Activated naive CD8-positive, alpha-beta T cell treated with anti-CD3 and anti-CD28 coated beads, Interleukin-2, amount 10 ng/mL, durations not matched to agents 7 days and 5 days (primary cell): ENCODE data around the gene HCFC2. TPM values are rescaled to one million over a fixed set of nuclear protein-coding genes. Genes with fewer than 3 reads are reported as not detected.
A peak's percentile ranks its signal among the peaks of the same experiment; 100 is the strongest.

ENCODE experiments used
- ATAC-seq: fragments of 150-1000 bp; cut with Tn5 transposase; one replicate; pipeline ENCODE4 v1.10.0; 2021; ENCODE audit warnings: low read depth, moderate library complexity
- POLR2A ChIA-PET: fragments of 350-600 bp; sonication (Branson Sonifier 250); formaldehyde crosslinking; loops from one replicate; lab custom pipeline; 2021; ENCODE audit warnings: antibody characterized with exemption; lab: Charles Lee
- DNase-seq: peaks from one replicate; pipeline ENCODE4 v3.0.0; 2021
- H3K27ac Mint-ChIP-seq: one replicate; pipeline ENCODE4 v1.8.0; 2022; ENCODE audit warnings: mild to moderate bottlenecking, mixed read lengths
- H3K27me3 Mint-ChIP-seq: one replicate; pipeline ENCODE4 v1.8.0; 2022; ENCODE audit warnings: mild to moderate bottlenecking, moderate library complexity, mixed read lengths
- H3K36me3 Mint-ChIP-seq: one replicate; pipeline ENCODE4 v1.8.0; 2021; ENCODE audit warnings: mild to moderate bottlenecking, mixed read lengths
- H3K4me1 Mint-ChIP-seq: one replicate; pipeline ENCODE4 v1.8.0; 2021; ENCODE audit warnings: mixed read lengths
- H3K4me3 Mint-ChIP-seq: one replicate; pipeline ENCODE4 v1.8.0; 2022; ENCODE audit warnings: mild to moderate bottlenecking, moderate library complexity, mixed read lengths
- H3K9me3 Mint-ChIP-seq: one replicate; pipeline ENCODE4 v1.8.0; 2021; ENCODE audit warnings: mixed read lengths
- total RNA-seq, 2 experiments: library from RNA; stranded (reverse); gene quantifications; one replicate each; pipeline ENCODE4 v1.2.3, GENCODE V29; 2021

The HCFC2 gene
- total RNA-seq, 2 experiments from 2014 or later, result 12.7 to 13.5 TPM

DNA sequence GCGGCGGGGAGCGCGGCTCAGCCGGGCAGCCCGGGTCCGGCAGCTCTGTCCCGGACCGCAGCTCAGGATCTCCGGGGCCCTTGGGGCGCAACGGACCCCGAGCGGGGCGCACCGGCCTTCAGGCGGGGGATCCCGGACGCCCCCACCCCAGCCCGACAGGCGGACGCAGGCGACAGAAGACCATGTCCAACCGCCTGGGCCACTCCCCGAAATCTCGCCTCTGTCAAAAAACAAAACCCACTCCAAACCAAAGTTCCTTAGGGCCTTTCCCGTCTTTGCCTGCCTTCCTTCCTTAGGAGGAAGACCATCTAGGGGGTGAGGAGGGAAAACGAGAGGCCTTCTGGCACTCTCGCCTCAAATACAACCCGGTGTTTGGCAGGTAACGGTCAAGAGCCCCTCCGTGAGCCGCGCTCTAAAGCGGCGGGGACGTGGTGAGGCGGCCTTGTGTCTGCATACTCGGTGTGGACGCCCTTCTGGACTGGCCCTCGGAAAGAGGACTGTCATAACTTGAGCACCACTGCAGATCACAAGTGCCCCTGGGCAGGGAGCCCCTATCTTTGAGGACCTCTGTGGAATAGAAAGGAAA, 604 bp downstream of the HCFC2 start:
- Mint-ChIP-seq H3K4me3 (peak overlapping the region; percentile 90), H3K27ac (peak overlapping the region; percentile 79), H3K36me3 (peaks cover 6% of the 10 kb centered on the region), H3K27me3 (peaks cover 19% of the 10 kb centered on the region), H3K4me1 (peaks cover 23% of the 10 kb centered on the region), H3K9me3 (no peaks in the 10 kb centered on the region)
- ATAC-seq, result no peak
- POLR2A ChIA-PET, result interaction anchor here (0.7 to 2.6 kb wide), 9 partner anchors 11 to 135 kb away, joined by 3 to 19 read pairs (median 5); partner anchors contain the start of genes HSP90B1, NFYB and TDG
- peak; percentile 33 for DNase-seq

DNA sequence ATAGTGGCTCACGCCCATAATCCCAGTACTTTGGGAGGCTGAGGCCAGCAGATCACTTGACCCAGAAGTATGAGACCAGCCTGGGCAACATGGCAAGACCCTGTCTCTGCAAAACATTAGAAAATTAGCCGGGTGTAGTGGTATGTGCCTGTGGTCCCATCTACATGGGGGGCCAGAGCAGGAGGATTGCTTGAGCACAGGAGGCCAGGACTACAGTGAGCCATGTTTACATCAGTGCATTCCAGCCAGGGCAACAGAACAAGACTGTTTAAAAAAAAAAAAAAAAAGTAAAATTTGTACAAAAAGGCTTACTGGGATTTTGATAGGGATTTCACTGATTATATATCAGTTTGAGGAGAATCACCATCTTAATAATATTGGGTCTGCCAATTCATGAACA, 7.8 kb downstream of the HCFC2 start:
- DNase-seq (no peak), ATAC-seq (no peak)
- no peaks in the 10 kb centered on the region for H3K9me3 Mint-ChIP-seq
- POLR2A ChIA-PET, result no interaction called here
- peaks cover 17% of the 10 kb centered on the region for H3K36me3 Mint-ChIP-seq
- no peak overlapping the region for H3K27ac Mint-ChIP-seq
- no peak overlapping the region for H3K4me3 Mint-ChIP-seq
- H3K4me1 Mint-ChIP-seq, result peaks cover 8% of the 10 kb centered on the region
- no peaks in the 10 kb centered on the region for H3K27me3 Mint-ChIP-seq

DNA sequence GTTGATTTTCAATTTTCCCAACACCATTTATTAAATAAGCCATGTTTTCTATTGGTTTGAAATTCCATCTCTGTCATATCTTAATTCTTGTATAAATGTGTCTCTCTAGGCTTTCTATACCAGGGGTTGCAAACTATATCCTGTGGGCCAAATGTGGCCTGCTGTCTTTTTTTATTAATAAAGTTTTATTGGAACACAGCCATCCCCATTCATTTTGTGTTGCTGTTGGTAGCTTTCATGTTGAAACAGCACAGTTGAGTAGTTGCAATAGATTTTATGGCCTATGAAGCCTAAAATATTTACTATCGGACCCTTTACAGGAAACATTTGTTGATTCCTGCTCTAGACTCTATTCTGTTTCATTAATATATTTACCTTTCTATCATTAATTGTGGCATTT, 9.4 kb downstream of the HCFC2 start:
- Mint-ChIP-seq H3K4me3 (no peak overlapping the region), H3K4me1 (peaks cover 4% of the 10 kb centered on the region), H3K27me3 (no peaks in the 10 kb centered on the region), H3K36me3 (peaks cover 18% of the 10 kb centered on the region), H3K9me3 (no peaks in the 10 kb centered on the region), H3K27ac (no peak overlapping the region)
- POLR2A ChIA-PET, result no interaction called here
- ATAC-seq (no peak), DNase-seq (no peak)

DNA sequence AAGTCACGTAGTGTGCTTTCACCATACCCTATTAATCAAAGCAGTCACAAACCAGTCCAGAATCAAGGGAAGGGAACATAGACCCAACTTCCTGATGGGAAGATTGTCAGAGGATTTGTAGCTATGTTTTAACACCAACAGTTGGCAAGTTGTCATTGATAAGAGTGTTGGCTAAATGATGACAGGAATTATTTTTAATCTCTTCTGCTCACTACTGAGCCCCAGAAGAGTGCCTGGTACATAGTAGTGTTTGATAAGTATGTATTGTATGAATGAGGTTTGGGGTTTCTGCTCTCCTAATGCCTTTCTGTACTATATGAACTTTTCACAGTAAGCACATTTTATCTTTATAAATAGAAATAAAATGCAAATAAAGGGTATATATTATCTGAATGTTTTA, 14.7 kb downstream of the HCFC2 start:
- no peaks in the 10 kb centered on the region for H3K9me3 Mint-ChIP-seq
- no peak overlapping the region for H3K4me3 Mint-ChIP-seq
- POLR2A ChIA-PET, result no interaction called here
- no peak overlapping the region for H3K27ac Mint-ChIP-seq
- H3K27me3 Mint-ChIP-seq, result no peaks in the 10 kb centered on the region
- ATAC-seq (no peak), DNase-seq (no peak)
- H3K36me3 Mint-ChIP-seq, result peaks cover 23% of the 10 kb centered on the region
- peaks cover 13% of the 10 kb centered on the region for H3K4me1 Mint-ChIP-seq

DNA sequence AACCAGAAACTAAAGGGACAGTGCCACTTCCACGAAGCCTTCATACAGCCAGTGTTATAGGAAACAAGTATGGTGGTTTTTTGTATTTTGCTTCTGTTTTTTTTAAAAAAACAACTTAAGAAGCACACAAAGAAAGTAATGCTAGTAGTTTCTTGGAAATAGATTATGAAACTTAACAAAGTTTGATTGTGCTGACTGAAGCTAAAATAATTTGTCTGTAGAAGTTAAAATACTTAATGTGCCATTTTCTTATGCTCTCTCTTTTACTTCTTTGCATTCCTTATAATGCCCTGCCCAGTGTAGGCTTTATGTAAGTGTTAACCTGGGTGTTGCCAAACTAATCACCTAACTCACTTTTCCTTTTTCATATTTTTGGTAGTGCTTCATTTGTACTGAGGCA, 16.4 kb downstream of the HCFC2 start:
- Mint-ChIP-seq H3K36me3 (peaks cover 29% of the 10 kb centered on the region), H3K4me3 (no peak overlapping the region), H3K27me3 (no peaks in the 10 kb centered on the region), H3K27ac (no peak overlapping the region), H3K4me1 (peaks cover 19% of the 10 kb centered on the region), H3K9me3 (no peaks in the 10 kb centered on the region)
- POLR2A ChIA-PET, result no interaction called here
- no peak for DNase-seq
- no peak for ATAC-seq

DNA sequence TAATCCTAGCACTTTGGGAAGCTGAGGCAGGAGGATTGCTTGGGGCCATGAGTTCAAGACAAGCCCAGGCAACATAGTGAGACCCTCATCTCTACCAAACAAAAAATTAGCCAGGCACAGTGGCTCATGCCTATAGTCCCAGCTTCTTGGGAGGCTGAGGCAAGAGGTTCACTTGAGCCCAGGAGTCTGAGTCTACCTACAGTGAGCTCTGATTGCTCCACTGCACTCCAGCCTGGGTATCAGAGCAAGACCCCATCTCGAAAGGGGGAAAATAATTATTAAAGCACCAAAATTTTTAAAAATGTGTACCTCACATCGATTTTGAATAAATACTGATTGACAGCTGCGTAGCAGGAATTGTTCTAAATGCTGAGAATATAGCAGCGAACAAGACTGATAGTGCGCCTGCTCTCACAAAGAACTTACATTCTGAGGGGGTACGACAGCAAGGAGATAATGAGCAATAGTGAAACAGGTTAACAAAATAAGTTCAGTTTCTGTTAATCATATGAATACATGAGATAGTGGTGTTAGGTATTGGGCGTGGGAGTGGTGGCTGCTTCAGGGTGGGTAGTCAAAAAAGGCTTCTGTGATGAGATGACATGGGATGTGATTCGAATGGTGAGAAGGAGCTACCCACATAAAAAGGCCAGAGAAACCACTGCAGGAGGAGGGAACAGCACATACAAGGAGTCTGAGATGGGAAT, 19.6 kb downstream of the HCFC2 start:
- Mint-ChIP-seq H3K27ac (no peak overlapping the region), H3K36me3 (peaks cover 30% of the 10 kb centered on the region), H3K27me3 (no peaks in the 10 kb centered on the region), H3K9me3 (no peaks in the 10 kb centered on the region), H3K4me1 (peaks cover 15% of the 10 kb centered on the region), H3K4me3 (no peak overlapping the region)
- POLR2A ChIA-PET, result no interaction called here
- DNase-seq (no peak), ATAC-seq (no peak)

DNA sequence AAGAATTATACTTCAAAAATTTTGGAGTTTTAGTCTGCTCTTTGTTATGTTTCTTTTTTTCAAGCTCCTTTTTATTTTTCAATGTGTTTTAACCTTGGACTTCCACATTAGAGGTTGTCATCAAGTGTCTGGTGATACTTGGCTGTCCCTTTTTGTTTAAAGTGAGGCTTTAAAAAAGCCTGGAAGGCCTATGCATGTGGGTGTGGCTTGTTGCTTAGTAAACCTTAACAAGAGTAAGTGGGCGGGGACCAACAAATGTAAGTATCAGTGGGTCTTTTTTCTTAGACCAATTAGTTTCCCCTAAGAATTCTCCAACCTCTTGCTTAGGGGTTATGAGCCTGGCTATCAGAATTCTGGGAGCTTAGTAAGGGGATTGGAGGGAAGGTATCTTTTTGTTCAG, 26.4 kb downstream of the HCFC2 start:
- no peaks in the 10 kb centered on the region for H3K27me3 Mint-ChIP-seq
- ATAC-seq (no peak), DNase-seq (no peak)
- POLR2A ChIA-PET, result interaction anchor here (0.5 kb wide), 1 partner anchor 24 kb away, joined by 3 read pairs; no protein-coding TSS in a partner anchor
- H3K27ac Mint-ChIP-seq, result no peak overlapping the region
- peaks cover 18% of the 10 kb centered on the region for H3K36me3 Mint-ChIP-seq
- no peaks in the 10 kb centered on the region for H3K4me1 Mint-ChIP-seq
- H3K9me3 Mint-ChIP-seq, result no peaks in the 10 kb centered on the region
- H3K4me3 Mint-ChIP-seq, result no peak overlapping the region

DNA sequence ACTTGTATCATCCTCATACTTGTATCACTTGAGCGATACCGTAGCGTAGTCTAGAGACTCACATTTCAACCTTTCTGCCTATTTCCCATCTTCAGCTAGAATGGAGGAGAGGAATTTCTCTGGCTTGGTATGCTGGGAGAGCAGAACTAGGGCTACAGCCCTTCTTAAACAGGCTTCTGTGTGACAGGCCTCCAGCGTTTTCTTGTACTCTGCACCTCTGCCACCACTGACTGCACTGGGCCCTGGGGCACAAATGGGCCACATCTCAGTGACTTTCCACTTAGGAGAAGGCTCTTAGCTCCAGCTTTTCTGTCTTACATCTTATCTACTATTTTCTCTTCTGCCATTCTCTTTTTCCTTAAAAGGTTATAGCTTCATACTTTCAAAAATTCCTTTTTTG, 26.8 kb downstream of the HCFC2 start:
- H3K9me3 Mint-ChIP-seq, result no peaks in the 10 kb centered on the region
- POLR2A ChIA-PET, result interaction anchor here (0.5 kb wide), 1 partner anchor 24 kb away, joined by 3 read pairs; no protein-coding TSS in a partner anchor
- DNase-seq, result no peak
- H3K4me1 Mint-ChIP-seq, result no peaks in the 10 kb centered on the region
- no peaks in the 10 kb centered on the region for H3K27me3 Mint-ChIP-seq
- H3K27ac Mint-ChIP-seq, result no peak overlapping the region
- ATAC-seq, result no peak
- H3K36me3 Mint-ChIP-seq, result peaks cover 14% of the 10 kb centered on the region
- H3K4me3 Mint-ChIP-seq, result no peak overlapping the region

DNA sequence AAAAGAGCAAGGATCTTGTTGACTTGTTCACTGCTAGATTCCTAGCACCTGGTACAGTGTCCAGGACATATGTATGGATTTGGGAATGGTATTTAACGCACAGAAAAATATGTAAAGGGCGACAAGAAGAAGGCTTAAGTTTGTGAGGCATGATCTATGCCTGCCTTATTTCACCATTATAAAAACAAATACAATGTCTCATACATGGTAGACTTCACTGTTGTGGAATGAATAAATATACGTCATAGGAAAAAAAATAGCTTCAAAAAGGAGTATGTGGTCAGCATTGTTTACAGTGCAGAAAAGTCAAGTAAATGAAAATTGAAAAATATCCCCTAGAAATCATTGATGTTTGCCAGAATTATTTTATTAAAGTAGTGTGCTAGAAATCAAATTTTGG, 30.0 kb downstream of the HCFC2 start:
- no peak for ATAC-seq
- Mint-ChIP-seq H3K36me3 (peaks cover 19% of the 10 kb centered on the region), H3K27me3 (no peaks in the 10 kb centered on the region), H3K9me3 (no peaks in the 10 kb centered on the region), H3K27ac (no peak overlapping the region), H3K4me1 (no peaks in the 10 kb centered on the region), H3K4me3 (no peak overlapping the region)
- POLR2A ChIA-PET, result no interaction called here
- no peak for DNase-seq

DNA sequence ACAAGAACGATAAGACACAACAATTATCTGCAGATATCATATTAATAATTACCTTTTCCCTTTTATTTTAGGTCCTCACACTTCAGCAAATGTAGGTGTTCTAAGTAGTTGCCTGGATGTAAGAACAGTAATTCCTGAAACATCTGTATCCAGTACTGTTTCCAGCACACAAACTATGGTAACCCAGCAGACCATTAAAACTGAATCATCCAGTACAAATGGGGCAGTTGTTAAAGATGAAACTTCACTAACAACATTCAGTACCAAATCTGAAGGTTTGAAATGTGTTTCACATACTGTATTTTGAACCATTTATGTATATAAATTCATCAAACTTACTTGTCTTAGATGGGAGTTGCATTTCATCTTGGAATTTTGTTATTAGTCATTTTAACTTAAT, 31.0 kb downstream of the HCFC2 start:
- Mint-ChIP-seq H3K4me1 (no peaks in the 10 kb centered on the region), H3K27ac (no peak overlapping the region), H3K9me3 (no peaks in the 10 kb centered on the region), H3K36me3 (peaks cover 20% of the 10 kb centered on the region), H3K27me3 (no peaks in the 10 kb centered on the region), H3K4me3 (no peak overlapping the region)
- no peak for DNase-seq
- ATAC-seq, result no peak
- POLR2A ChIA-PET, result no interaction called here

DNA sequence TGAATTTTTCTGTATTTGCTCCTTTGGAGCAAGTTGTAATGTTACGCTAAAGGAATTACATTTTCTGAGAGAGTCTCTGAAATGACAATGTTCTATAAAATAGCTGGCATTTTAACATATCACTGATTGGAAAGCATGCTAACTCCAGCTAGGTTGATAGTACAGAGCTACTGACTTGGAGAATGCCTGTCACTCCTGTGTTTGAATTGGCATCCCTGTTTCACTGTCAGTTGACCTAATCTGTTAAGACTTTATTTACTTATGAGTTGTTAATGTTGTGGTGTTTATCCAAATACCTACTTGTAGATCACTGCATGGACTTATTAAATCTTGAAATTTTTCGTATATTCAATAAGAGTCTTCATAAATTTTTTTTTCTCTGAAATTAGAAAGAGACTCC, 33.6 kb downstream of the HCFC2 start:
- Mint-ChIP-seq H3K27me3 (no peaks in the 10 kb centered on the region), H3K27ac (no peak overlapping the region), H3K9me3 (no peaks in the 10 kb centered on the region), H3K4me3 (no peak overlapping the region), H3K36me3 (peaks cover 25% of the 10 kb centered on the region), H3K4me1 (no peaks in the 10 kb centered on the region)
- DNase-seq (no peak), ATAC-seq (no peak)
- POLR2A ChIA-PET, result no interaction called here

DNA sequence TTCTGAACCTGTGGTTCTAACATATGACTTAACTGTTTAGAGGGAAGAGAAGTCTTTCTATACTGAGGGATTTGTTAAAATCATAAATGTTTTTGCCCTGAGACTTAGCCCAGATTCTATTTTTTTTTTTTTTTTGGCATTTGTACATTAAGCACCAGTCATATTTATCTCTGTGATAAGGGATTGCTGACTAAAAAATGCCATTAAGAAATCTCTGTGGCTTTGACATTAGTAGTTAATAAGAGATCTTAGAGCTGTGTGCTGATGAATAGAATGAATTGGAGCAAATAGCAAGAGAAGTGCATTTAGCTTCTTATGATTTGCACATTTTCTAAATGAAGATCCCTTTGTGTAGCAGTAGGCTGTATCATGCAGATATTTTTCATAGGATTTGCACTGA, 41.1 kb downstream of the HCFC2 start:
- no peak for ATAC-seq
- H3K36me3 Mint-ChIP-seq, result peaks cover 6% of the 10 kb centered on the region
- no peak overlapping the region for H3K27ac Mint-ChIP-seq
- no peak for DNase-seq
- POLR2A ChIA-PET, result no interaction called here
- no peaks in the 10 kb centered on the region for H3K27me3 Mint-ChIP-seq
- H3K4me1 Mint-ChIP-seq, result peaks cover 9% of the 10 kb centered on the region
- no peaks in the 10 kb centered on the region for H3K9me3 Mint-ChIP-seq
- no peak overlapping the region for H3K4me3 Mint-ChIP-seq

DNA sequence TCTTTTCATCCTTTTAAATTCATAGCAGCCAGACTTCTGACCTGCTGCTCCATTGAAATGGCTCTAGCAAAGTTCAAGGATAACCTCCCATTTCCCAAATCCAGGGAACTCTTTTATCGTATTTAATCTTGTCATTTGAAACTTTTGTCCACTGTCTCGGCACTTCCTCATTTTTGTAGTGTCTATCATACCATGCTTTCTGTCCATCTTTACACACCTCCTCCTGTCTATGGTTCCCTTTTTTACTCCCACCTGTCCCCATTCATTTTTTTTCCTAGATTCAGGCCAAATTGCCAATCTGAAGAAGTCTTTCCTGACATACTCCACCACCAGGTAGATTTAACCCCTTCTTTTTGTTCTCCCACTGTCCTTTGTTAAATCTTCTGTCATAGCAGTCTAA, 42.6 kb downstream of the HCFC2 start:
- Mint-ChIP-seq H3K4me1 (peaks cover 13% of the 10 kb centered on the region), H3K9me3 (no peaks in the 10 kb centered on the region), H3K4me3 (no peak overlapping the region), H3K36me3 (peaks cover 6% of the 10 kb centered on the region), H3K27ac (no peak overlapping the region), H3K27me3 (no peaks in the 10 kb centered on the region)
- DNase-seq (no peak), ATAC-seq (no peak)
- POLR2A ChIA-PET, result no interaction called here
